Anterior cingulate cortex (tissue), 58 donors: Measurements from ENCODE around the gene SUSD3.
A peak's percentile ranks its signal among the peaks of the same experiment; 100 is the strongest.
"Not testable (repeated sequence)": the region's sequence is repeated elsewhere in the genome, so short reads cannot be mapped to it uniquely, and the experiment has no call there.

ENCODE experiments used
- DNase-seq, 58 donors: peaks; one replicate each; lab custom pipeline; 2025; lab: John Stamatoyannopoulos, UW

The SUSD3 gene

DNA sequence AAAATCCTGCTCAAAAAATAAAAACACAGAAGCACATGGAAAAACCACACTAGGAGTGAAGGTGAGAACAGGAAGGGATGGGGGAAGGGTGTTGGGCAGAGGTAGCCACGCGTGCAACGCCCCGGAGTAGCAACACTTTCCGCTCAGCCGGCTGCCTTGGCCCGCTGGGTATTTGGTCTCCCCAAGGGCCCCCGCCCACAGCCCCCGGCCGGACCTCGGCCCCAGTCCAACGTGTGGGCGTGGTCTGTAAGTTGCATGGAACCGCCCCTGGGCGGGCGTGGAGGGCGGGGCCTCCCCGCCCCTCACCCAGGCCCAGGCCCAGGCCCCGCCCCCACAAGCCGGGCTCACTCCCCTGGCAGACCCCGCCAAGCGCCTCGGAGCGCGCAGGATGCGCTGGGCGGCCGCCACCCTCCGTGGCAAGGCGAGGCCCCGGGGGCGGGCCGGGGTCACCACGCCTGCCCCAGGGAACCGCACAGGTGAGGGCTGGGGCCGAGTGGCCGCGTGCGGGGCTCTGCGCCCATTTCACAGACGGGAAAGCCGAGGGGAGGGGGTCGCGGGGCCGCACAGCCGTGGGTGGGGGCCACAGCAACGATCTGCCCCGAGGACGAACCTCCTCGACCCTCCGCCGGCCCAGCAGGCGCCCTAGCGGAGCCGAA is at the start of gene SUSD3:
TSS of gene SUSD3 (plus strand) at position 347 of the 656 bp plus-strand sequence. CDS start at position 389, 42 bp downstream.
- DNase-seq, result peak in 8 of 58 donors; percentile 7 to 40 (median 19)

DNA sequence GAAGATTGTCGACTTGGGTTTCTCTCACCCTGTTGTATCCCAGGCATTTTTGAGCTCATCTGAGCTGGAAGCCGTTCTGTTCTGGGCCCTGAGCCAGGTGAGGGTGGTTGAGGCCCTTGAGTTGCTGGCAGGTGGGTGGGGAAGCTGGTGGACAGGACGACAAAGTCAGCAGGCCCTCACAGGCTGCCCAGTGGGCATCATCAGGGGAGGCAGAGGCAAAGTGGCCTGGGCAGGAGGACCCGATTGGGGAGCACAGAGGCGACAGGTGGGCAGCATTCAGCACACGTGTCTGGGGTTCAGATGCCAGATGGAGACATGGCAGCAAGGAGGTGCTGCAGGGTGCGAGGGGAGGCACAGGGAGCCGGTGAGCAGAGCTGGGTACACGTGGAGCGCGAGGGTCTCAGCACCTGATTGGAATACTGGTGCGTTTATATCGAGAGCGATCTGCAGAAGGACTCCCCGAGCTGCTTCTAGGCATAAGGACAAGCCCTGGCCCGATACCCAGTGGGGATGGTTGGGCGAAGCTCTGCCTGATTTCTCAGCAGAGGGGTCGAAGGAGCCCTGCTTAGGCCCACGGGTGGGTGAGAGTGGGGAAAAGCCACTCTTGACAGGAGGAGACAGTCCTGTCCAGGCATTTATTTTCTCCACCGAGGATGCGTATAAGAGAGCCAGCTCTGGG is 49.0 kb upstream of the SUSD3 start:
- DNase-seq, result no peak

DNA sequence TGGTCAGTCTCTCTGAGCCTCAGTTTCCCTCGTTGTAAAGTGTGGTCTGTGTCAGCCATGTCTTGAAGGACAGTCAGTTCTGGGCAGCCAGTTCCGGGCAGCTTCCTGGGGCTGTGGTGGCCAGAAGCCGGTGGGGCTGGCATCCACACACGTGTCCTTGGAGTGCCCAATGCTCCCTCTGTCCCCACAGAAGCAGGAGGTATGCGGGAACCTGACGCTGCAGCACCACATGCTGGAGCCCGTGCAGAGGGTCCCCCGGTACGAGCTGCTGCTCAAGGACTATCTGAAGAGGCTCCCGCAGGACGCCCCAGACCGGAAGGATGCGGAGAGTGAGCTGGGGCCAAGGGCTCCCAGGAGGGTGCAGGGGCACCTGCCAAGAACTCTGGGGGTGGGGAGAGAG is 48.4 kb upstream of the SUSD3 start:
- no peak for DNase-seq

DNA sequence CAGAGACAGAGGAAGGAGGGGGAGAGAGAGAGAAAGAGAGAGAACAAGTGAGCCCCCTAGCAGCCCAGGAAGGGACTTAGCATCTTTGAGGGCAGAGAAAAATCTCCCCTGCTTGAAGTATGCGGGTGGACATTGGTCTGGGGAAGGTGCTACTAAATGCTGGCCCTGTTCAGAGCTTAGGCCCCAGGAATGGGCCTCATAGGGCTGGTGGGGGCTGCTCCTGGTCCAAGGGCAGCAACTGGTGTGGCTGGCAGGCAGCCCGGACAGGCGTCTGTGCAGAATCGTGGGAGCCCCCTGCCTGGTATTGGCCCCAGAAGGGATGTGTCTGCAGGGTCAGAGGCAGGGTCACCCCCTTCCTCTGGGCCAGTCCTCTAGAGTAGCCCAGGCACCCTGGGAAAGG is 47.8 kb upstream of the SUSD3 start:
- no peak for DNase-seq

DNA sequence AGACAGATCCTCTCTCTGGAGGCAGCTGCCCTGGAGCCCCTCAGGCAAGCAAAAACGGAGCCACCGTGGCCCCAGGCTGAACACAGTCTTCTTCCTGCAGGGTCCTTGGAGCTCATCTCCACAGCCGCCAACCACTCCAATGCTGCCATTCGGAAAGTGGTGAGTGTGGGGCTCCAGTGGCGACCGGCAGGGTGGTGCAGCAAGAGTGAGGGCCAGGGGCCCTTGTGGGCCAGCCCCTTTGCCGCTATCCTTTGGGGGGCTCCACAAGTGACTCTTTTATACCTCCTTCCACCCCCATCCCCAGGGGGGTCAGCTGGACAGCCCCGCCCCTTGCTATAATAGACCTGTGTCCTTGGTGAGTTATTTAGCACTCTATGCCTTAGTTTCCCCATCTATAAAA is 47.4 kb upstream of the SUSD3 start:
- DNase-seq, result no peak

DNA sequence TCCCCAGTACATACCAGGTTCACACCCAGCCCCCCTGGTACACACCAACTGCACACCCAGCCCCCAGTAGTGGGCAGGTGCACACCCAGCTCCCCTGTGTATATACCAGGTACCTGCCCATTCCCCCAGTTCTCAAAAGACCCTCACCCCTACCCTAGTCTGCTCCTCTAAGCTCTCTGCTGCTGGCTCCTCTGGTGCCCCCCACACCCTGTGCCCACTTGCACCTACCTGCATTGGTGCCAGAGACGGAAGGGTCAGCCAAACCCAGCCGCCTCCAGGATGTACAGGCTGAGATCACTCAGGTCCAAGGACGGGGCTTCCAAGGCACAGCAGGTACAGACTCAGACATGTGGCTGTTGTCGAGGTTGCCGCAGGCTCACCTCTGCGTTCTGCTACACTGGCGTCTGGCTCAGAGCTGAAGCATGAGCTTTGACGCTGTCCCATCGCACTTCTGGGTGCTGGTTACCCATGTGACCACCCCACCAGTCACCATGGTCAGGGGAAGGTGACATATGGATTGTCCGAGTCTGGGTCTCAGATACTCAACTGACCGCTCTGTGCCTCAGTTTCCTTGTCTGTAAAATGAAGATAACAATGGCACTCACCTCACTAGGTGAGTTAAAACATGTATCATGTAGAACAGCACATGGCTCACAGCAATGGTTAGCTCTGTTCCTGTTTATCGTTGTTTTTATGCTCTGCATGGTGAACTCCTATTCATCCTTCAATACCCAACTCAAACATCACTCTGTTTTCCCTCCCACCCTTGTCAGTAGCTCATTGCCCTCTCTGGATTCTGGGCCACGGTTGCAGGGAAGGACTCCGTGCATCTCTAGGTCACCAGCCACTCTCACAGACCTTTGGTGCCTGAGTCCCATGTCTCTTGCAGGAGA is 45.3 kb upstream of the SUSD3 start:
- no peak for DNase-seq

DNA sequence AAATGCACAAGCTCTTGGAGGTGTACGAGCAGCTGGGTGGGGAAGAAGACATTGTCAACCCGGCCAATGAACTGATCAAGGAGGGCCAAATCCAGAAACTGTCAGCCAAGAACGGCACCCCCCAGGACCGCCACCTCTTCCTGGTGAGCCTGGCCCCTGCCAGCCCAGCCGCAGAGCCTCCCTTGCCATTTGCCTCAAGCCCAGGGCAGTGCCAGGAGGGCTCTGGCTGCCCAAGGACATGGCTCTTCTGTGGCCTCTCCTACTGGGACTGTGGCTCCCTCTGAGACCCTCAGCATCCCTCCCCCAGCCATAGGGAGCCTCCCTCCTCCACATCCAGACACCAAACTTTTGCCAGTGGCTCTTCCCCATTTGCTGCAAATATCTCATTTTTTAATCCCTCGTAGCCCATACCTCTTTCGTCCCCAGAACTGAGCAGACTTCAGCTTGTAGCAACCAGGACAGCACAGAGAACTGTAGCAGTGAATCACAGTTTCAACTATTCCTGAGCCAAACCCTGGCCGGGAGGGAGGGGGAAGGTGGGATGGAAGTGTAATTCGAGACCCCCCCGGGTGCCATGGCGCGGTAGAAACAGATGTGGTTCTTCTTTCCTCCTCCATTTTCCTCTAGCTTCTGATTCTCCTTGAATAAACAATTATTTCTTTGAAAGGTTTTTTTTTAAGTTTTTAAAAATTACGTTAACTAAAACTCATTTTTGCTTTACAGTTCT is 44.5 kb upstream of the SUSD3 start:
- no peak for DNase-seq

DNA sequence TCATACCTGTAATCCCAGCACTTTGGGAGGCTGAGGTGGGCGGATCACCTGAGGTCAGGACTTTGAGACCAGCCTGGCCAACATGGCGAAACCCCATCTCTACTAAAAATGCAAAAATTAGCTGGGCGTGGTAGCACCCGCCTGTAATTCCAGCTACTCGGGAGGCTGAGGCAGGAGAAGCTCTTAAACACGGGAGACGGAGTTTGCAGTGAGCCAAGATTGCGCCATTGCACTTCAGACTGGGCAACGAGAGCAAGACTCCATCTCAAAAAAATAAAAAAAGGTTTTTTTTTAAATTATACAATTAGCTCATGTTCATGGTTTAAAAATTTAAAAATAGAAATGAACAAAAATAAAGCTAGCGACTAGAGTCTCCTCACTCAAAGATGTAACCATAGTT is 43.3 kb upstream of the SUSD3 start:
- DNase-seq, result not testable (repeated sequence)

DNA sequence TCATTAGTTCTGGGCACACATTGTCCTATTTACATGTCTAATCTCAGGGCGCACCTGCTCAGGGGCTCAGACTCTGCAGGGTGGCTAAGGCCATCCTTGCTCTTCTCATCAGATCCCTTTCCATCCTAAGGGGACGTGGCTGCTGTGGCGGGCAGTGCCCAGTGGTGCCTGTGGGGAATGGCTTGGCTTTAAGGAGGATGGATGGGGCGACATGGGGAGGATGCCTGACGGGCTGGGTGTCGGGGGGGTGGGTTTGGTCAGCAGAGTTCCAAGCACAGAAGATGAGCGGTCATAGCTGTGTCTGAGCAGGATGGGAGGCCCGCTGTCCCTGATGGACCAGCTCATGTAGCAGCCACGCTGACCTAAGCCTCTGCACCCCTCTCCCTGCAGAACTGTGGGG is 40.9 kb upstream of the SUSD3 start:
- DNase-seq, result no peak

DNA sequence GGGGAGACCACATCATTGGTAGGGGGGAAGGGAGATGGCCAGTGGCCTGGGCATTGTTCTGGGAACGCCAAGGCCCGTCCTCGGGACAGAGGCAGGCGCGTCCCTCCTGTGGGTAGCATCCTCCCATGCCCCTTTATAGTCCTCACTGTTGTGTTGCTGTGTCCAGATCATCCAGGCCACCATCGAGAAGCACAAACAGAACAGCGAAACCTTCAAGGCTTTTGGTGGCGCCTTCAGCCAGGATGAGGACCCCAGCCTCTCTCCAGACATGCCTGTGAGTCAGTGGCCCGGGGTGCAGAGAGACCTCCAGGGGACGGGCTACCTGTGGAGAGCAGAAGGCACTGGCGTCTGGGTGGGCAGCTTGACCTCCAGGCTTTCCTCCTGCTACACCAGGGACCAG is 38.4 kb upstream of the SUSD3 start:
- DNase-seq, result no peak

DNA sequence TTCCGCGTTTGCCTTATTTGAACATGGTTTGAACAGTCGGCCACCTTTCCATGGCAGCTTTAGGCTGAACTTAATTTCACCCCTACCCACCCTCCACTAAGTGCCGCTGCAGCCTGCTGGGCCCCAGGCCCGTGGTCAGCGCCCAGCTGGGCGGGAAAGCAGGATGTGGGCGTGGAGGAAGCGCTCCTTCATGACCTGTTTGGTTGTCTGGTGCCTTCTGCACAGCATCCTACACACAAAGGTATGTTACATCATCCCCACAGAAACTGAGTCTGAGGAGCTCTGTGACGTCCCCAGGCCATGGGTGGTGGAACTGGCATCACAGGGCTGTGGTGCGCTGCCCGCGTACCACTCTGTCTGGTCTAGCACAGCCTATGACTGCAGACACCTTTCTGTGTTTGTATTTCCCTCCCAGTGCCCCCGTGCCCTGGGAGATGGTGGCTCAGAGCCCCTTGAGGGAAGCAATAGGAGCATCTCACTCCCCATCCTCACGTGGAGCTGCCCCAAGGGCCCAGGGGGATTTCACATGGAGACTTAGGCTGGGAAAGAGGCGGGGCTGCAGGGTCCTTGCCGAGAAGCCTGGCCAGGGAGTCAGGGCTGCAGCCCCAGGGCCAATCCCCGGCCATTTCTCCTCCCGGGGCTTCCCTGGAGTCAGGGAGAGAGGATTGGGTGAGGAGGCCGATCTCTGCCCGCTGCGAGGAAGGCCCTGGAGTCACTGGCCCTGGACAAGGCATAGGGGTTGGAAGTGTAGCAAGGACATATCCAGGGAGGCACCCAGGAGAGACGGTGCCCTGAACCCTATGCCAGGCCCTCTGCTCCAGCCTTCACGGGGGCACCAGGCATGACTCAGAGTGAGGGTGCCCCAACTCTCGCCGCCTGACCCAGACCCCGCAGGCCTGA is 37.5 kb upstream of the SUSD3 start:
- no peak for DNase-seq

DNA sequence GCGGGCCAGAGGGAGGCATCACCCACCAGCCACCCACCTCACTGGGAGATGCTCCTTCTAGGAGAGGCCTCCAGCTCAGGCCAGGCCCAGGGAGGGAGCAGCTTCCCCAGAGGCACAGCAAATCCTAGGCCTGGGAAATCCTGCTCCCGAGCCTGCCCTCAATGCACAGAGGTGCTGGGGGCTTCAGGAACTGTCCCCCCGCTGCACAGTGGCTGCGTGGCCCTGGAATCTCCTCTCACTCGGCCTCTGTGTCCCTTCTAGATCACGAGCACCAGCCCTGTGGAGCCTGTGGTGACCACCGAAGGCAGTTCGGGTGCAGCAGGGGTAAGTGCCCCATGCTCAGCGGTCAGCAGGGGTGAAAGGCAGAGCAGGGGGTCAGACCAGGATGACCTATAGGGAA is 36.4 kb upstream of the SUSD3 start:
- no peak for DNase-seq

DNA sequence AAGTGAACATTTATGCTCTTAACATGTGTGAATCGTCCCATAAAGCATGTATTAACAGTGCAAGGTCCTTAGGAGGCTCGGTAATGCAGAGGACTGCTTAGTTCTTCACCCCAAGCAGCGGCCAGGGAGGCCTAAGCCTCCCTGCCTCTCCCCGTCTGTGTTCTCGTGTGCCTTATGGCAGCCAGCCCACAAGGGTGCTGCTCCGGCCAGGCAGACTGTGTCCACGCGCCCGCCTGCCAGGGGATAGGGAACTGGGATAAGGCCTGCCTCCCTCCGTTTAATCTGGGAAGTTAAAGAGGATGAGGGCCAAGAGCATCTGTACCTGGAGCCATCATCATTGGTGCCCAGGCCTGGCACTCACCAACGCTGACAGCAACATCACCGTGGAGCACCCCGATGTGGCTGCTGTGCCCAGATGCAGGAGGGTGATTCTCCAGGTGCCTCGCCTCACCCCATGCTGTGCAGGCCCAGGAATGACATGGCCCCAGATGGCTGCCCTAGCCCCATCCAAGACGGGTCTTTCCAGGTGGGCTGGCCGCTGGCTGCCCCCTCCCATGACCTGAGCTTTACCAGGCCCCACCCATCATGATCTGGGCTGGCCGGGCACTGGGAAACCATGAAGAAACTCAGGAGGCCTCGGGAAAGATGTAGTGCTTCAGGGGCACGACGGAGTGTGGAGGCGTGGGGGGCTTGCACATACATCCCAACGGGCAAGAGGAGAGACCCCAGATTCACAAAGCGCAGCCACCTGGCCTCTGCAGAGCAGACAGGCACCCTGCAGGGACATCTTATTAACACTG is 35.6 kb upstream of the SUSD3 start:
- no peak for DNase-seq

DNA sequence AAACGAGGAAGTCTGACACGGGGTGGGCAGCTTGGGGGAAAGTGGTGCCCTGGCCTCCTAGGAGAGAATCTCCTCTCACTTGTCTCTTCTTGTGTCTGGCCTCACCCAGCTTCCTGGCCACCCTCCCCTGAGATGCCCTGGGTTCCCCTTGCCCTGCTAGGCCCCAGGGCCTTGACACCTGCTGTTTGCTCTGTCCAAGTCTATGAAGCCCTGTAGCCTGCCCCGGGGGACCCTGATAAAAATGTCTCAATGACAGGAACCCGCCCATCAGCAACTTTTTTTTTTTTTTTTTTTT is 35.0 kb upstream of the SUSD3 start:
- no peak for DNase-seq

DNA sequence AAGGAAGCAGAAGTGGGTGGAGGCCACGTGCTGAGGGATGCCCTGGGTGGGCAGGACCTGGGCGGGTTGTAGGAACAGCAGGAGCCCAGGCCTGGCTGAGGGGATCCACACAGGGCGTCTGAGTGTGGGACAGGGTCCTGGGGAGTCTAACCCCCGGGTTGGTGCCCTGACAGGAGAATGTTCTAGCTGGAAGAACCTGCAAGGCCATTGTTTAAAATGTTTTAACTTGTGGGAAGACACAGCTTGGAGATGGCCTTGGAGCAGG is 33.9 kb upstream of the SUSD3 start:
- no peak for DNase-seq

DNA sequence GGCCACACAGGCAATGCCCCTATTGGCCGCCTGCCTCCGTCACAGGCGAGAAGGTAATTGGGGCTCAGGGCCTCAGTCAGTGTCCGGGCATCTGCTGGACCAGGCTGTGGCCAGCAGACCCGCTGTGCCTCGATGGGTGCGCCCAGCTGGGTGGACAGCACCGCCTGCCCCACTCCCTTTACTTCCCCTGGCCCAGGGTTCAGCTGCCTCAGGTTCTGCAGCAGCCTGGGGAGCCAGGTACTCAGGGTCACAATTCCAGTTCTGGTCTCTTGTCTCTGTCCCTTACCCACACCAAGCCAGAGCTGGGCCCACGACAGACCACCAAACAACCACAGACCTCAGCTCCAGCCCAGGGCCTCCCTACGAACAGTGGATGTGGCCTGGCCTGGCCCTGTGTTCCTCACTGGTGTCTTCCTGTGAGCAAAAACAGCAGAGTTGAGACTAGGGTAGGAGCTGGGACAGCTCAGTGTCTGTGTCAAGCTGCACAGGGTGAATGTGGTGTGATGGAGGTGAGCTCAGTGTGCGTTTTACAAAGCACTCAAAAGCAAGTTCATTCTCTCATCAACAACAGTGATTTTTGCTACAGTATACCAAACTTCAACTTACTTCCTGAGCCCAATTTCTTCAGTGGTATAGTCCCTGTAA is 33.4 kb upstream of the SUSD3 start:
- no peak for DNase-seq

DNA sequence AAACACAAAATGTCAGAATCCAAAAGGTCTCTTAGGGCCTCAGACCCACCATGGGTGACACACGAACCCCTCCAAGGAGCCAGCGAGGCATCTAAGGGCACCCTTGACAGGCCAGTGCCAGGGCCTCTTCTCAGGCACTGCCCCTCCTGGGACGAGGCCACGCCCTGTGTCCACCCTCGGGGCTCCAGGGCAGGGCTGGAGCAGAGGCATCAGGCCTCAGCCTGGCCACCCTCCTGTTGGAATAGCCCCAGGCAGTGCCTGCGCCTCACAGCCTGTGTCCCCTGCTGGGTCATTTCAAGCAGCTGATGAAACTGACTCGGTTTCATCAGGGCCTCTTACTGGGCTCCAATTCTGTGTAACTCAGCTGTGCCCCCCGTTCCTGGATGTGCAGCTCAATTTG is 32.8 kb upstream of the SUSD3 start:
- DNase-seq, result no peak

DNA sequence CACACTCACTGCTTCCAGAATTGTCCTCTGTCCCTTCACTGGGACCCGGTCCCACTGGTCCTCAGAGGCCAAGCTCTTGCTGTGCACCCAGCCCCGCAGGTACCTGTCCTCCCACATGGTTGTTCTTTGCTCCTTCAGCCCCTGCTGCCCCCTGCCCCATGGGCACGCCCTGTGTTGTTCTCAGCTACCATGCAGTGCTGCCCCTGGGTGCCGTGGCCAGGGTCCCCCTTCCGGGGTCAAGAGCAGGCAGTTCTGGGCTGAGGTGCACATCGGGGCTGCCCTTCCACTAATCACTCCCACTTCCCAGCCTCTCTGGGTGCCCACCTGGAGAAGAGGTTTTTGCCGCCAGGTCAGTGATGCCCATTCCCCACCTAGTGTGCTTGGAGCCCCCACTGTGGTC is 31.9 kb upstream of the SUSD3 start:
- no peak for DNase-seq

DNA sequence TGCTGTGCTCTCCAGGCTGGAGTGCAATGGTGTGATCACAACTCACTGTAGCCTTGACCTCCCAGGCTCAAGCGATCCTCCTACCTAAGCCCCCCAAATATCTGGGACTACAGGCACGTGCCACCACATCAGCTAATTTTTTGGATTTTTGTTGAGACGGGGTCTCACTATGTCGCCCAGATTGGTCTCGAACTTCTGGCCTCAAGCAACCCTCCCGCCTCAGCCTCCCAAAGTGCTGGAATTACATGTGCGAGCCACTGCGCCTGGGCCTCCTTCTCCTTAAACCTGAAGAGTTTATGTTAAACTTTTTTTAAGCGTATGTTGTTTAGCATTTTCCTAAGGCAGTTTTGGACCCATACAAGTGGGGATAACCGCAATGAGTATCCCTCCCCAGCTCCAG is 30.8 kb upstream of the SUSD3 start:
- DNase-seq, result no peak
